ENCODE data around the gene SLFN14. TPM values are rescaled to one million over a fixed set of nuclear protein-coding genes. Genes with fewer than 3 reads are reported as not detected.
A peak's percentile ranks its signal among the peaks of the same experiment; 100 is the strongest.

SLFN14 gene
- total and polyA plus RNA-seq, 2 experiments from 2014 or later: 0.10 TPM; not detected in 1

- TF ChIP-seq CTCF (conservative IDR thresholded peaks at IDR 0.05; ENCODE audit: low read depth in 2 of 2) (no peak), ZNF331 (CRISPR knock-in tag; IDR thresholded peaks at IDR 0.05; ENCODE audit: low read depth) (no peak), ZNF114 (CRISPR knock-in tag; IDR thresholded peaks at IDR 0.05) (no peak), STAT1 (IDR thresholded peaks at IDR 0.05; ENCODE audit: unreplicated experiment) (no peak)
Observed at GRCh38 chr17:35548208-35548810, 12.3 kb downstream of the SLFN14 start (continued).

DNA sequence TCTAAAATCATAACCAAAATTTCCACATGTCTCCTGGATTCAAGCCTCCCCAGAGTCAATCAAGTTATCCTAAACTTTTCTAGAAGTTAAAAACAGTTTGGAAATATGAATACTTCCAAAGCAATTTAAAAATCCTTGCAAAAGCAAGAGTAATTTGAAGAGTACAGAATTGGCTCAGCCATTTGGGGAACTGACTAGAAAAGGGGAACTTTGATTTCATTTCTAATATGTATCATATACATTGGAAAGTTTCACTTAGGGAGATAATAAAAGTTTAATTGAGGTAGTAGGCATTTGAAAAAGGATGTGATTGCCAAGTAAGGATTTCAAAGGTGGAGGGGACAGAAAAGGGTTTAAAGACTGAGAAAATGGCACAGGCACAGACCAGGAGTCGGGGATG lies 14.1 kb downstream of the SLFN14 start:
- peaks cover 4% of the 10 kb centered on the region; the same call in 2 of the 3 replicates for H3K4me1 Mint-ChIP-seq
- H3K27me3 Mint-ChIP-seq (ENCODE audit: insufficient read depth, low read depth, poor library complexity): no peaks in the 10 kb centered on the region
- Histone ChIP-seq H3K4me3 (no peak overlapping the region), H3K9me2 (ENCODE audit: insufficient read depth) (no peaks in the 10 kb centered on the region), H3F3A (replicated peaks; ENCODE audit: low read depth) (no peaks in the 10 kb centered on the region), H3K4me2 (no peak overlapping the region), H3K79me2 (replicated peaks; ENCODE audit: insufficient read depth) (no peaks in the 10 kb centered on the region), H3K4me1 (ENCODE audit: insufficient read depth) (no peaks in the 10 kb centered on the region), H3K27me3 (ENCODE audit: insufficient read depth) (peaks cover 13% of the 10 kb centered on the region; the same call in 1 of the 2 replicates), H3K36me3 (ENCODE audit: insufficient read depth) (no peaks in the 10 kb centered on the region), H2AFZ (0 out of 2 replicates have a peak overlapping the region, but pooled peaks have one; percentile 8), H4K20me1 (replicated peaks; ENCODE audit: insufficient read depth) (no peaks in the 10 kb centered on the region), H3K27ac (ENCODE audit: low read depth) (no peak overlapping the region)
- H3K4me3 Mint-ChIP-seq: no peak overlapping the region
- no peaks in the 10 kb centered on the region for H3K36me3 Mint-ChIP-seq (ENCODE audit: low read depth)
- no peaks in the 10 kb centered on the region for H3K9me3 Mint-ChIP-seq
- ATAC-seq (no peak), DNase-seq (ENCODE audit: low spot score) (no peak)
- H3K27ac Mint-ChIP-seq: no peak overlapping the region
- TF ChIP-seq ZNF114 (CRISPR knock-in tag; IDR thresholded peaks at IDR 0.05) (no peak), CREB1 (CRISPR knock-in tag; IDR thresholded peaks at IDR 0.05; ENCODE audit: low read depth) (no peak), CTCF (conservative IDR thresholded peaks at IDR 0.05; ENCODE audit: low read depth in 2 of 2) (no peak), POLR2AphosphoS5 (IDR thresholded peaks at IDR 0.05; ENCODE audit: low read depth) (no peak), ETS1 (IDR thresholded peaks at IDR 0.05) (no peak), ZNF462 (CRISPR knock-in tag; IDR thresholded peaks at IDR 0.05) (no peak), ZNF331 (CRISPR knock-in tag; IDR thresholded peaks at IDR 0.05; ENCODE audit: low read depth) (no peak), EZH2 (IDR thresholded peaks at IDR 0.05; ENCODE audit: low read depth, unreplicated experiment) (no peak), STAT1 (IDR thresholded peaks at IDR 0.05; ENCODE audit: unreplicated experiment) (no peak), JUNB (IDR thresholded peaks at IDR 0.05; ENCODE audit: unreplicated experiment) (no peak), EZH2phosphoT487 (IDR thresholded peaks at IDR 0.05; ENCODE audit: unreplicated experiment) (no peak), NANOG (IDR thresholded peaks at IDR 0.05; ENCODE audit: borderline replicate concordance) (no peak)
